ENCODE results near the gene TPI1.

The TPI1 gene

DNA sequence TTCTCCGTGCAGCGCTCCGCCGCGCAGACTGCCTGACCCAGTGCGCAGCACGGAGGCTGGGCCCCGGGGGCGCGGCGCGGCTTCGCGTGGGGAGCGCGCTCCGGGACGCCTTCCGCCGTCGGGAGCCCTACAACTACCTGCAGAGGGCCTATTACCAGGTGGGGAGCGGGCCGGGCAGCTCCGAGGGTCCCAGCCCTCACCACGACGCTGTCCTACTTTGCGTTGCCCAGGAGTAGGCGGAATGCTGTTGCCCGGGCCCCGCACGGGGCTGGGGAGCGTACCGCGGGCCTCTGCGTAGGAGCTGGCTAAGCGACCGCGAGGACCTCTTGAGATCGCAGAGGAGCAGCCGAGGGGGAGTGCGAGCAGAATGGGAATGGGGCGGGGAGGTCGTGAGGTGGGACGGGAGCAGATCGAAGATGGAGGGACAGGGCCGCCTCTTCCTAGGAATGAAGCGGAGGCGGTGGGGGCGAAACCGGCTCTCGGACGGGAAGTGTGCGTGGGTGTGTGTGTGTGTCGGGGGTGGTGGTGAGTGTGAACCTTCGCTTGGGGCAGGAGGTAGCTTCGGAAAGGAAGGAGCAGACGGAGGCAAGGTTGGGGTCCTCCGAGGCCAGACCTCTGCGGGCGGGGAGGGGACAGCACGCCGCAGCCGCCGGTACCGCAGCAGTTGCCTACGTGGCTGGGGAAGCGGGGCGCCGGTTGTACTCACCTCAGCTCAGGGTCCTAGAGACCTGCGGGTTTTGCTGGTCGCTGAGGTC, 38.4 kb upstream of the TPI1 start:
- DNase-seq: no peak

DNA sequence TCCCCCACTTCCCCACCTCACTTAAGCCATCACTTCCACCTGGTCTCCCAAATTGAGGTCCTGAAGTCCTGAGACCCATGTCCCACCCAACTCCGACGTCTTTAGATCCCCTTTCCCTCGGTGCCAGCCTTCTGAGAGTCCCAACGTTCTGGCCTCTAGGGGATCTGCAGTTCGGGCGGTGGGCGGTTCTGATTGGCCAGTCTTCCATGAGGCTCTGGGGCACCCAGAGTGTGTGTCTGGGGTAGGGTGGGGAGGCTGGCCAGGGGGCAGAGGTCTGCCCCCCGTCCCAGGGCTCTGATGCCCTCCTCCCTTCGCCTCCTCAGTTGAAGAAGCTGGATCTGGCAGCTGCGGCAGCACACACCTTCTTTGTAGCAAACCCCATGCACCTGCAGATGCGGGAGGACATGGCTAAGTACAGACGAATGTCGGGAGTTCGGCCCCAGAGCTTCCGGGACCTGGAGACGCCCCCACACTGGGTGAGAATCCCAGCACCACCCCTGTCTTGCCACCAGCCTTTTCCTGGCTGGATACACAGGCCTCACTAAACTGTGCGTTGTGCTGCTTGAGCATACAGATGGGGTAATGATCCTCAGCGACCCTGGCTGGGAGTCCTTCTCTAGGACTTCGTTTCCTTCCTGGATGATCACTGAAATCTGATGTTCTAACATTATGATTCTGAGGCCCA, 37.7 kb upstream of the TPI1 start:
- DNase-seq: no peak

DNA sequence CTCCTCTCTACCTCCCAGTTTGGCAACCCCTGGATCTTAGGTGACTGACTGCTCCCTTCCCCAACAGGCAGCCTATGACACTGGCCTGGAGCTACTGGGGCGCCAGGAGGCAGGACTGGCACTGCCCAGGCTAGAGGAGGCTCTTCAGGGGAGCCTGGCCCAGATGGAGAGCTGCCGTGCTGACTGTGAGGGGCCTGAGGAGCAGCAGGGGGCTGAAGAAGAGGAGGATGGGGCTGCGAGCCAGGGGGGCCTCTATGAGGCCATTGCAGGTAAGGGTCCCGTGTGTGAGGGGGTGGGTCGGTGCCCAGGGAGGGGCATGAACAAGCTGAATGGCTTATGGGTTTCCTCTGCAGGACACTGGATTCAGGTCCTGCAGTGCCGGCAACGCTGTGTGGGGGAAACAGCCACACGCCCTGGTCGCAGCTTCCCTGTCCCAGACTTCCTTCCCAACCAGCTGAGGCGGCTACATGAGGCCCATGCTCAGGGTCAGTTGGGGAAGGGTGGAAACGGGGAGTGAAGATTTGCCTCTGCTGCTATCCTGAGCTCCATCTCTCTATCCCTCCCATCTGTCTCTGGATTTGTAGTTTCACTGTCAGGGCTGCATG, 36.9 kb upstream of the TPI1 start:
- DNase-seq: no peak

DNA sequence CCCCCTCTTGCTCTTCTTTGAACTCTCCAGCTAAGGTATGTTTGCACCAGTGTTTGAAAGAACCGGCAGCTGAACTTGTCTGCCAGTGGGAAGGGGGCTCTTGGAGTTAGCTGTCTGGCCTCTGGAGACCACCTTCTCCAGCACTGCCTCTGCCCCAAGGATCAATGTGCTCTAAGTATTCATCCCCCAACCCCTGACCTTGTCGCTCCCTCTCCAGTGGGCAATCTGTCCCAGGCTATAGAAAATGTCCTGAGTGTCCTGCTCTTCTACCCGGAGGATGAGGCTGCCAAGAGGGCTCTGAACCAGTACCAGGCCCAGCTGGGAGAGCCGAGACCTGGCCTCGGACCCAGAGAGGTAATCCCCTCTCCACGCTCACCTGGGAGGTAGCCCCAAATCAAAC, 36.3 kb upstream of the TPI1 start:
- no peak for DNase-seq

DNA sequence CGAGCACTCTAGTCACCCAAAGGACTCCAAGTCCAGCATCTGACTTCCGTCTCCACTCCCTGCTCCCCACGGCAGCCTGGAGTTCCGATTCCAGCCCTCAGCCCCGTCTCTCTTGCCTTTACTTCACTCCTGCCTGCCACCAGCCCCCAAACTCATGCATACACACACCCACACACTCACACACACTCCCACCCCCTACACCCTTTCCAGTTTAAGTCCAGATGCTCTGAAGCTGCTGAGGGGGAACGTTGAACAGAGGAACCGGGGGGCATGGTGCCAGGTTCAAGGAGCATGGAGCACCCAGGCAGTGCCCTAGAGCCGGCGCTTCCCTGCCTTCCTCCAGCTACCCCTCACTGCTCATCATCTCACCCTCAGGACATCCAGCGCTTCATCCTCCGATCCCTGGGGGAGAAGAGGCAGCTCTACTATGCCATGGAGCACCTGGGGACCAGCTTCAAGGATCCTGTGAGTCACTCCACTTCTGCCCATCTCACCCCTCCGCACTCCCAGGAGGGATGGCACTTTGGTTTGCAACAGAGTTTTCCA, 35.8 kb upstream of the TPI1 start:
- no peak for DNase-seq

DNA sequence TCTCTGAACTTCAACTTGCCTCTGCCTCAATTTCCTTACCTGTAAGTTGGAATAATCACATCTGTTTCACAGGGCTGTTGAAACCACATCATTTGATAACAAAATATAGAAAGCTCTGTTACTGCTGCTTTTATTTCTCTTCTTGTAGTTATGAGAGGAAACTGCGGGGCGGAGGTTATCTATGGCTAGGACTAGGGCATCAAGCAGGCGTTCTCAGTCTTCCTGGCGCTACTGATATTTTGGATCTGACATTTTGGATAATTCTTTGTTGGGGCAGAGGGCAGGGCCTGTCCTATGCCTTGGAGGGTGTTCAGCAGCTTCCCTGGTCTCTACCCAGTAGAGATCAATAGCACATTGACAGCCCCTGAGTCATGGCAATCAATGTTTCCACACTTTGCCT, 35.2 kb upstream of the TPI1 start:
- DNase-seq: no peak

DNA sequence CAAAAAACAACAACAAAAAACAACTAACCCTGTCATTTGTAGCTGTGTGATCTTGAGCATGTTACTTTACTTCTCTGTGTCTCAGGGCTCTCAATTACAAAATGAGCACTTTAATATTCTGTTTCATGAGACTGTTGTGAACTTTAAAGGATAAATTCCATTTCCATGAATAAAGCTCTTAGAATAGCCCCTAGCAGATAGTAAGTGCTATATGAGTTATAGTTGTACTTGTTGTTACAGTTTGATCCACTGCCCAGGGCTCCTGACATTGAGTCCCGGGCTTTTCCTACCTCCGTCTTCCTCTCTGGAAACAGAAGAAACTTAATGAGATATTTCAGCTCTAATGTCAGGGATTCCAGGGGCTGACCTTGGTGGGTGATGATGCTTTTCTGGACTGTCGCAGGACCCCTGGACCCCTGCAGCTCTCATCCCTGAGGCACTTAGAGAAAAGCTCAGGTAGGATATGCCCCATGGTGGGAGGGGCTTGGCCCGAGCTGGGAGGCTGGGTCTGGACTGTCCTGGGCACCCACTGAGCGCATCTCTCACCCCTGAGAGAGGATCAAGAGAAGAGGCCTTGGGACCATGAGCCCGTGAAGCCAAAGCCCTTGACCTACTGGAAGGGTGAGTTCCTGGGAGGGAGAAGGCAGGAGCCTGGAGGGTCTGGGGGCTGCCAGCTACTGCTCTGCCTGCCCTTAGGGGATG, 34.0 kb upstream of the TPI1 start:
- DNase-seq: no peak

DNA sequence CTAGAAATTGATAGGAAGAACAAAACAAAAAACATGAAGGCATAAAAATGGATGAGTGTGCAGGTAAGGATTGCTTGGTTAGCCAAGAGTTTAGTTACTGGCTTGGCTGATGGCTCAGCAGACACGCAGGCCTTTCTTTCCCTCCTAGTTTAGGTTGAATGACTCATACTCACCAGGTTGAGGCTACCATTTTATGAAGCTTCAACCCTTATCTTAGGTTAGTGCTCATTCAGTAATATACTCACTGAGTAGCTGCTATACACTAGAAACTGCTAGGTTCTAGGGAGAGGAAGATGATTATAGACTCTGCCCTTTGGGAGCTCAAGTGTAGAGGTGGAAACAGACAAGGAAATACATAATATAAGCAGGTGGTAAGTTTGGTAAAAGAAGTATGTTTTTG, 33.1 kb upstream of the TPI1 start:
- no peak for DNase-seq

DNA sequence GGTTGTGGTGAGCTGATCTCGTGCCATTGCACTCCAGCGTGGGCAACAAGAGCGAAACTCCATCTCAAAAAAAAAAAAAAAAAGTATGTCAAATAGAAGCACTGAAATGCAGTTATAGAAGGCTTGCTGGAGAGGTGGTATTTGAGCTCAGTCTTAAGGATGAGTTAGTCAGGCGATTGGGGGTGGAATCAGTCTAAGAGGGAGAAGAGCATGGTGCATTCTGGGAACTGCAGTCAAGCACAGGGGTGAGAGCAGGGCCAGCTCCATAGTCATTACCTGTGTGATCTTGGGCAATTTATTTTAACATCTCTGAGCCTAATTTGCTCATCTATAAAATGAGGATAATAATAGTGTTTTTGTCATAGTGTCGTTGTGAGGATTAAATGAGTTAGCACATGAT, 32.5 kb upstream of the TPI1 start:
- no peak for DNase-seq

DNA sequence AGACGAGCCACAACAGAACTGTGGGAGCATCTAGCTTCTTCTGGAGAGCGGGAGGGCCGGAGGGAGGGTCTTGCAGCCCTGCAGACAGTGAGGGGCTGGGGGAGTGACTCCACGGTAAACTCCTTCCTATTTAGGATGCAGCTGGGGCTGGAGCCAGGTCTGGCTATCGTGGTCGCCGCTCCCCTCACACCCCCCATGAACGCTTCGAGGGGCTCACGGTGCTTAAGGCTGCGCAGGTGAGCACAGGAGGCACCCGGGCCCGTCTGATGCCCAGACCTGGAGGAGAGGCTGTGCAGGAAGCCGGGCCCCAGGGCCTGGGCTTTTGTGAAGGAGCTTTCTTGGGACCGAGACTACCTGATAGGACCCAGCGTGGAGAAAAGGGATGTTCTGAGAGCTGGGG, 30.5 kb upstream of the TPI1 start:
- DNase-seq: no peak

DNA sequence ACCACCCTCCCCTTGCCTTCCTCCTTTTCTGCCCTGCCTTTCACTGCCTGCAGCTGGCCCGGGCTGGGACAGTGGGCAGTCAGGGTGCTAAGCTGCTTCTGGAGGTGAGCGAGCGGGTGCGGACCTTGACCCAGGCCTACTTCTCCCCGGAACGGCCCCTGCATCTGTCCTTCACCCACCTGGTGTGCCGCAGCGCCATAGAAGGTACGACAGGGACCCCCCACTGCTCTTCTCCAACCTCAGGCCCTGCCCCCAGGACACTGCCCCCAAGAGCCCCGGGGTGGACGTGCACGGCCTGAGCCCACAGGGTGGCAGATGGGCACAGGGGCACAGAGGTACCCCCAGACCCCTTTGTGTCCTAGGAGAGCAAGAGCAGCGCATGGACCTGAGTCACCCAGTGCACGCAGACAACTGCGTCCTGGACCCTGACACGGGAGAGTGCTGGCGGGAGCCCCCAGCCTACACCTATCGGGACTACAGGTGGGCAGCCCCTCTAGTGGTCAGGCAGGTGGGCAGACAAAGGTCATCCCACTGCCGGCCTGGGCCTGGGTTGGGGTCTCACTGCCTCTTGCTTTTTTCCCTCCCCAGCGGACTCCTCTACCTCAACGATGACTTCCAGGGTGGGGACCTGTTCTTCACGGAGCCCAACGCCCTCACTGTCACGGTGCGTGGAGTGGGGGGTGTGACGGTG, 29.8 kb upstream of the TPI1 start:
- no peak for DNase-seq

DNA sequence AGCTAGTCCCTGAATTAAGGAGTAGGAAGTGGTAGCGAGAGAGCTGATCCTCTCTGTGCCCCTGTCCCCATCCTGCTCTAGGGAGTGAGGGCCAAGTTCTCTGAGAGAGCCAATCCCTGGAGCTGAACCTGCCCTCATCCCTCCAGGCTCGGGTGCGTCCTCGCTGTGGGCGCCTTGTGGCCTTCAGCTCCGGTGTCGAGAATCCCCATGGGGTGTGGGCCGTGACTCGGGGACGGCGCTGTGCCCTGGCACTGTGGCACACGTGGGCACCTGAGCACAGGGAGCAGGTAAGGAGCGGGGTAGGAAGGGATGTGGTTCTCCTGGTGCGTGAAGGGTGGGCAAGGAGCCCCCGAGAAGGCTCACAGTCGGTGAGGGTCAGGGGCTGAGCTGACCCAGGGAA, 28.5 kb upstream of the TPI1 start:
- DNase-seq: no peak

DNA sequence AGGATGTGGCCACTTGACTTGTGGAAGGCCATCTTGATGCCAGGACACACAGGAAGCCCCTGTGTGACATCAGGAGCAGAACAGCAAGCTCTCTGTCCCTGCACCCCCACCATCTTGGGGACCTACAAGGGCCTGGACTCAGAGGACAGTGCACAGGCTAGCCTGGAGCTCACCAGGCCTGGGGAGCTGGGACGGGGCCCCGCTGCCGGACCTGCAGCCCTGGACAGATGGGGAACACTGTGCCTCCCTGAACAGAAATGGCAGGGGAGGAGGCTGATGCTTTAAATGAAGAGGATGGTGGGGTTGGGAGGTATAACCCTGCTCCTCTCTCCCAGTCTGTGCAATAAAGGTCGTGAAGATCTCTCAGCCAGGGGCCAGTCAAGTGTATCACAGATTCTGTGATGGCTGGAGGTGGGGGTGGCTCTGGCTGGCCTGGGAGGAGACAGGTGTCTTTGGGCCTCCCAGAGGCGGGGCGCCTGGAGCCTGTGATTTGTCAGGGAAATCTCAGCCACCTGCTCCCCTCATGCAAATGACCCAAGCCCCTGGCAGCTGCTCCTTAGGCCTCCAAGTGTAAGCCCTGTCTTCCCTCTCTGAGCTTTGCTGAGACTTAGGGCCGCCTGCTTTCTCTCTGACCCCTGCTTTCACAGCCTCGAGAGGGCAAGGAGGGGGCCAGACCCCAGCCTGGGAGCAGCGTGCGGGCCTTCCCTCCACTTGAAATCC, 27.7 kb upstream of the TPI1 start:
- no peak for DNase-seq

DNA sequence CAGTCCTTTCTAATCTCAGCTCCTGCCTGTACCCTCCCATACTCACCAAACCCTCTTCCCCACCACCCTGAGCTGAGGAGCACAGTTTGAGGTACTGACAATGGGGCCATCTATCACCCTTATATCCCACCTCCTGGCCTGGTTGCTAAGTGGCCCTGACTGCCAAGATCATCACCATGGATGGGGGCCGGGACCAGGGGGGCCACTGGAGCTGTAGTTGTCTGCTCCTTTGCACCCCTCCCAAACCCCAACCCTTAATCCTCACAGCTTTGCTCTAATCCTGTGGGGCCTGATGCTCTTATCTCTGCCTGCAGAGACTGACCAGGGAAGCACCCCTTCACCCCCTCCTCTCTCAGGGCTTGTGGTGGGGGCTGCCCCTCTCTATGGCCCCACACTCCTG, 27.0 kb upstream of the TPI1 start:
- no peak for DNase-seq

DNA sequence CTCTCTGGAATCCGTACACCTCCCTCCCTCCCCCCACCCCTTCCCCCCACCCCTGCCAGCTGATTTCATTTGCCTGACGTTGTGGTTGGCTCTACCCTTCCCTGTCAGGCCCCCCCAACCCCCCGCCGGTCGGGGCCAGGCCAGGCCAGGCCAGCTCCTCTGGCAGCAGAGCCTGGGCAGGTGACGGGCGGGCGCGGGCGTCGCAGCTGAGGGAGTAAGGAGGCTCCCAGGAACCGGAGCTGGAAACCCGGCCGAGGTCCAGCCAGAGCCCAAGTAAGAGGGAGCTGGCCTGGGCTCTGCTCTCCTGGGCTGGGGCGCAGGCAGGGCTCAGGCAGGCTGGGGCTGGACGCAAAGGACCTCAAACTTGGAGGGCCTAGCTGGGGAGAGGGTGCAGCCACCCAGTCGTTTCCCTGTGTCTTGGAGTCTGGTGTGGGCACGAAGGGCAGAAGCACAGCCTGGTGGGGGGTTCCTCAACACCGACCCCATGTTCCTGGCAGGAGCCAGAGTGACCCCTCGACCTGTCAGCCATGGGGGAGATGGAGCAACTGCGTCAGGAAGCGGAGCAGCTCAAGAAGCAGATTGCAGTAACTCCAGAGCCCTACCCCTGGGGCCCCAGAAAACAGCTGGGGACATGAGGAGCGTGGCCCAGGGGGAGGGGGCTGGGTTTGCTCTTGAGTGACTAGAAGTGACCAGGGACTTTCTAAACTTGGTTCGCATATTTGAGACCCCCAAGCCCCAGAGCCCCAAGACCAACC, 26.4 kb upstream of the TPI1 start, which contains the start of gene GNB3:
Gene GNB3, plus strand, starts transcription at position 165 of the 755 bp plus-strand sequence. Its CDS starts 363 bp downstream, at position 528.
- no peak for DNase-seq

DNA sequence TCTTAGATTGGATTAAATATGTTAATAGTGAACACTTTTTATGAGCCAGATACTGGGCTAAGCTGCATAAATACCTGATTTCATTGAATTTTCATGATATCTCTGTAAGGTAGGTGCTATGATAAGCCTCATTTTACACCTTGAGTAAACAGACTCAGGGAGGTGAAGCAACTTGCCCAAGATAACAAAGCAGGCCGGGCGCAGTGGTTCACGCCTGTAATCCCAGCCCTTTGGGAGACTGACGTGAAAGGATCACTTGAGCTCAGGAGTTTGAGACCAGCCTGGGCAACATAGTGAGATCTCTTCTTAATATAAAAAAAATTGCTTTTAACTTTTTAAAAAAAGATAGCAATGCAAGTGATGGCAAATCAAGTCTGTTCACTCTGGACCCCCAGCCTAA, 25.3 kb upstream of the TPI1 start:
- DNase-seq: no peak

DNA sequence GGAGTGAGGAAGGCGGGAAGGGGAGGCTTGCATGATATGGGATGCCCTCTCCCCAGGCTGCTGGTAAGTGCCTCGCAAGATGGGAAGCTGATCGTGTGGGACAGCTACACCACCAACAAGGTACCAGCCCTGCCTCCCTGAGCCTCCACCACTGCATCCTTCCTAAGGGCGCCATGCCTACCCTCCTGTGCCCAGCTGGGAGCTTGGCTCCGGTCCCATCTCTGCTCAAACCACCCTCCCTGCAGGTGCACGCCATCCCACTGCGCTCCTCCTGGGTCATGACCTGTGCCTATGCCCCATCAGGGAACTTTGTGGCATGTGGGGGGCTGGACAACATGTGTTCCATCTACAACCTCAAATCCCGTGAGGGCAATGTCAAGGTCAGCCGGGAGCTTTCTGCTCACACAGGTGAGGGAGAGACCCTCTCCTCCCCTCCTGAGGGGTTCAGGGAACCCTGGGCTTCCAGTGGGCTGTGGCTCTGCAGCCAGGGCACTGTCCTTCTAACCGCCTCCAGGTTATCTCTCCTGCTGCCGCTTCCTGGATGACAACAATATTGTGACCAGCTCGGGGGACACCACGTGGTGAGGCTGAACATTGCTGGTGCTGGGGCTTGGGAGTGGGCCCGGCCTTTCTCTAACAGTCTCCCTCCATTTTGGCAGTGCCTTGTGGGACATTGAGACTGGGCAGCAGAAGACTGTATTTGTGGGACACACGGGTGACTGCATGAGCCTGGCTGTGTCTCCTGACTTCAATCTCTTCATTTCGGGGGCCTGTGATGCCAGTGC, 24.0 kb upstream of the TPI1 start:
- no peak for DNase-seq

DNA sequence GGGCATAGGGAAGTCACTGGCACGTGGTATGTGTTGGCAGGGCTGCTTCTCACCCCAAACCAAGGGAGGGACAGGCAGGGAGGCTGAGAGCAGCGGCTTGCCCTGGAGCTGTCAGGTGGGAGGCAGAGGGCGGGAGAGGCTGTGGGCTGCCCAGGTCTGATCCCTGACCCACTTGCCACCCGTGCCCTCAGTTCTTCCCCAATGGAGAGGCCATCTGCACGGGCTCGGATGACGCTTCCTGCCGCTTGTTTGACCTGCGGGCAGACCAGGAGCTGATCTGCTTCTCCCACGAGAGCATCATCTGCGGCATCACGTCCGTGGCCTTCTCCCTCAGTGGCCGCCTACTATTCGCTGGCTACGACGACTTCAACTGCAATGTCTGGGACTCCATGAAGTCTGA, 21.9 kb upstream of the TPI1 start:
- no peak for DNase-seq

DNA sequence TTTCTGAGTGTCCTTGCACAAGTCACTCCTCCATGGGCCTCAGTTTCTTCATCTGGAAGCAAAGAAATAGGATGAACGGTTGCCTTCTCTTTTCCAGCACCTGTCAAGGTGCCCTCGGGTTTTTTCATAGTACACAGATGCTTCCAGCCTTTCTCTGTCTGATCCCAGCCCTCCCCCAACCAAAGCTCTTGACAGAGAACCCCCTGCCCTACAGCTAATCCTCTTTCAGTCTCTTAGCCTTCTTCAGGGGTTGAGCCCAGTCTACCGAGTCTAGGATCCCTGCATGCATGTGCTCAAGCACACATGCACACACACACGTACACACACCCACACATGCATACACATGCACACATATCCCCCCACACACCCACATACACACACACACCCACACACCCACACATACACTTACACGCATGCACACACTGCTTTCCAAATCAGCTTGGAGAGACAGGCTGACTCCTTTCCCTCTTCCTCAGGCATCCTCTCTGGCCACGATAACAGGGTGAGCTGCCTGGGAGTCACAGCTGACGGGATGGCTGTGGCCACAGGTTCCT, 20.9 kb upstream of the TPI1 start:
- no peak for DNase-seq

DNA sequence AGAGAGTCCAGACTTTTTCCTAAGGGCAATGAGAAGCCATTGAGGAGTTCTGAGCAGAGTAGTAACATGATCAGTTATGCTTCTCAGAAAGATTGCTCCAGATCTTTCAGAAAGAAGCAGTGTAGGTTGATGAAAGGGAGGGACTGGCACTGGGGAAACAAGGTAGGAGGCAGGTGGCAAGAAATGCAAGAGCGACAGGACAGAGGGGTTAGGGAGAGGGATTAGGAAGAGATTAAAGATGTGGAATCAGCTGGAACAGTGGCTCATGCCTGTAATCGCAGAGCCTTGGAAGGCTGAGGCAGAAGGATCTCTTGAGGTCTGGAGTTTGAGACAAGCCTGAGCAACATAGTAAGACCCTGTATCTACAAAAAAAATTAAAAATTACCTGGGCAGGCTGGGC, 19.7 kb upstream of the TPI1 start:
- DNase-seq: no peak
